ENCODE results near the gene SEC16A.
A peak's percentile ranks its signal among the peaks of the same experiment; 100 is the strongest.

Gene SEC16A

DNA sequence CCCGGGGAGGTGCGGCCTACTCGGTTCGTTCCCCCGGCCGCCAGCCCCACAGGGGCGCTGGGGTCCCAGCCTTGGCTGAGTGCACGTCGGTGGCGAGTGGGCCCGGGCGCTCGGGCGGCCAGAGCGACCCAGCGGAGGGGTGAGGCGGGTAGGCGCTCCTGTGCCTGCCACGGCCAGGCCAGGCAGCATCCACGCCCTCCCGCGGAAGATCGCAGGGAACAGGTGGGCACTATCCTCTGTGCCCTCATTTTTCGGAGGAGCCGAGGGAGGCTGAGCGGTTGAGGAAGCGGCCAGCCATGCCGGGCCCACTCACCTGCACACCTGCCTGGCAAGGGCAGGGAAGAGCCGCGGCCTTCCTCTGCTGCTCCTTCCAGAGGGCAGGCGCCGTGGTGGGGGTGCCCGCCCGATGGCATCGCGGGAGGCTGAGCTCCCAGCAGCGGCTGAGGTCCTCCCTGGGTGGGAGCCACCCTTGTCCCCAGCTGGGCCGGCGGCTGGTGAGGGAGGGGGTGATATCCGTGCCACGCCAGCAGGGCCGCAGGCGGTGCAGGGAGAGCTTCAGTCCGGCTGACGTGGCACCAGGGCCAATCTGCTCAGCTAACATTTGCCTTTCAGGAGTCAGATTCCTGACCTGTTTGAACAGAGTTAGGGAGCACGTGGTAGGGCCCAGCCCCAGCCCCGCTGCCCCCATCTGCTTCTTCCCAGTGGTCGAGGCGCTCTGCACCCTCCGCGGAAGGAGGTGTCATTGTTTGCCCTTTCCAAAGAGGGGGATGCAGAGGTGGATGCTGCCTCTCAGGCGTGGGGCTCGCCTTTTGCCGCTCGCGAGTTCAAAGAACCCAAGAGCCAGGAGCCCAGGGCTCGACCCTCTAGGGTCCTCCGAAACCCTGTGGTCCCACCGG, 1.6 kb upstream of the SEC16A start:
- no peak for DNase-seq

- peak; percentile 86 for DNase-seq
Measured at GRCh38 chr9:136483589-136484152, 831 bp upstream of the SEC16A start.

DNA sequence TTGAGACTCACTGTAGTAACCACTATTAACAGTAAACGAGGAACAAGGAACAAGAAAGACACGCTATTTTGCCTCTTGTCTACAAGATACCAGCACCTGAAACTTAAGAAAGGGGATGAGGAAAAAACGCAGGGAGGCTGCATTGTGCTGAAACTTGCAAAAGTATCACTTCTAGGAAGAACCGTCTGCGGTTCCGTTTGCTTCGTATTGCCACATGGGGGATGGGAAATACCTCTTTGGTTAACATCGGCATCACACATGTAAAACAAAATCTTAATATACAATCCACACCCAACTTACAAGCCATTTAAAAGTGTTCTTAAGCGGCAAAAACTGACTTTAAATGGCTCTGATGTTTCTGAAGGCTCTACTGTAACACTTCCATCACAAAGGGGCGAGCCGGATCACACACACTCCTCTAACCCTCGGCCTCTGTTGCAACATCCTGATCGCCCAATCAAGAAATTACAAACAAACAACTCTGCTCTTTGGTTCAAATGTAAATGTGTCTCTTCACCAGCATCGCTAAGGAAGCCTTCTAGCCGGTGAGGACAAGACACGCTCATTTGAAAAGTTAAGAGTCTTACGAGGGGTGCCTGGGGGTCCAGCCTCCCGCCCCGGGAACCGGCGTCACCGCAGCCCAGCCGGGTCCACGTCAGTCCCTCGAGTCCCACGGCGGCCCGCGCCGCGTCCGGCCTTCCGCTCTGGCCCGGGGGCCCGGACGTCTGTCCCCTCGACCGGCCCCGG, 621 bp downstream of the SEC16A start:
- DNase-seq: peak; percentile 38

DNA sequence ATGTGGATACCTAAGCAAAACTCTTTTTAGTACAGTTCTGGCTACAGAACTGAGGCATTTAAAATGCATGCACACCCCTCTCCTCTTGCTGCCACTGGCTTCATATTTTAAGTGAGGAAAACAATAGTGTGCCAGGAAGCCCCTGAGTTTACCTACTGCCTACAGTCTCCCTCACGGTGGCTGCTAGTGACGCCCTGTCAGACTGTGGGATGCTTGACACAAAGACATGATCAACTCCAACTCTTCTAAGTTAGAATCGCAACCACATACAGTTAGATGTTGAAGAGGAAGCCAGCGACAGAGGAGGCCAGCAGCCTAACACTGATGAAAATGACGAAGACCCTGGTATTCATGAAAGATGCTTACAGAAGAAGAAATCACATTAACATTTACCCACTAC, 1.3 kb downstream of the SEC16A start:
- no peak for DNase-seq

GRCh38 chr9:136476369-136477150, 6.3 kb downstream of the SEC16A start:
- DNase-seq: no peak

- no peak for DNase-seq
Measured at GRCh38 chr9:136474974-136475865, 7.6 kb downstream of the SEC16A start.

GRCh38 chr9:136474021-136474640, 8.7 kb downstream of the SEC16A start:
- DNase-seq: no peak

DNA sequence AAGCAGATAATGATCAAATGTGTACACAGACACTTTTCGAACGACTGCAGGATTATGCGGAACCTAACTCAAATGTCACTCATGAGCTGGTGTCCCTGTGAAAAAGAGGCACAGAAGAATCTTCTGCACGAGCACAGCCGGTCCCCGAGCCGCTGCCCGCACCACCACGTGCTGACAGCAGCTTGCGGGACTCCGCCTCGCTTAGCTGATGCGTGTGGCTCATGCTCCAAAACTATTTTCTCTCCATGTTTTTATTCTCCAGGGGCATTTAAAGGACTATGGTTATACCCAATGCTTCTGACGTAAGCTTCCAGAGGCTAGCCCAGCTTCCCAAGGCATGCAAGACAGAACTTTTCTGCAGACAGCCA, 9.5 kb downstream of the SEC16A start:
- DNase-seq: no peak

GRCh38 chr9:136472640-136473353, 10.0 kb downstream of the SEC16A start:
- DNase-seq: no peak

GRCh38 chr9:136471802-136472487, 10.9 kb downstream of the SEC16A start:
- no peak for DNase-seq

DNA sequence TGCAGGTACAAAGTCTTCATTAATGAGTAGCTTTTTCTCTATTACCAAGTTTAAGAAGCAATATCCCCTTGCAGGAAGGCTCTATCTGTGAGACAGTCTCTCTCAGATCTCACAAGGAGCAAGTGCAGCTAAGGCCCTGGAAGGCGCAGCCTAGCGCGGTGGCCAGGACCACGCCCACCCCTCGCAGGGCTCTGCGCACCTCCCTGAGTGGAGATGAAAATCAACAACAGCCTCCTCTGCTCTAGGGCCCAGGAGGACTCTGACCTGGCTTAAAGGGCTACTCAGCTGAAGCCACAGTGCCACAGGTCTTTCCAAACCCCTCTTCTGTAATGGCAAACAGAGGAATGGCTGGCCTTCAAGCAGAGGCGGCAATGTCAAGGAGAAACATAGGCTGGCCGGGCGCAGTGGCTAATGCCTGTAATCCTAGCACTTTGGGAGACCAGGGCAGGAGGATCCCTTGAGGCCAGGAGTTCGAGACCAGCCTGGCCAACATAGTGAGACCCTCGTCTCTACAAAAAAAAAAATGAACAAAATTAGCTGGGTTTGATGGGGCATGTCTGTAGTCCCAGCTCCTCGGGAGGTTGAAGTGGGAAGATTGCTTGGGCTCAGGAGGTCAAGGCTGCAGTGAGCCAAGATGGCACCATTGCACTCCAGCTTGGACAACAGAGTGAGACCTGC, 11.9 kb downstream of the SEC16A start:
- DNase-seq: no peak

GRCh38 chr9:136470356-136470755, 12.5 kb downstream of the SEC16A start:
- no peak for DNase-seq

GRCh38 chr9:136467766-136468165, 15.1 kb downstream of the SEC16A start:
- no peak for DNase-seq

- DNase-seq: no peak
Measured at GRCh38 chr9:136466155-136466541, 16.7 kb downstream of the SEC16A start.

- no peak for DNase-seq
Measured at GRCh38 chr9:136465500-136466154, 17.2 kb downstream of the SEC16A start.

DNA sequence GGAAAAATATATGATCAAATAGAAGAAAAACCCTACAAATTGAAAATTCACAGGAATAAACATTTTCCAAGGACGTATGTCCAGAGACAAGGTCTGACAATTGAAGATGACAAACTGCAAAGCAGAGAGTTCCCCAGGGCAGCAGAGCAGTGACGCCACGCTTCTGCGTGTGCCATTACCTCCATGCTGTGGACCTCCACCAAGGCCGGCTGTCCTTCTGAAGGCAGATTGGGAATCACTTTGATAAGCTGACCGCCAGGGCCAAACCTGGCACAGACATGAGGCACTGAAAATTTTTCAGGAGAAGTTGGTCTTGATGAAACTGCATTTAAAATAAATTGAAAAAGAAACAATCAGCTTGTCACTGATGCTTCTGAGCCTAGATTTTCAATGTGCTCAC, 18.6 kb downstream of the SEC16A start:
- no peak for DNase-seq

- DNase-seq: no peak
Measured at GRCh38 chr9:136463578-136463977, 19.3 kb downstream of the SEC16A start.

GRCh38 chr9:136462664-136463063, 20.2 kb downstream of the SEC16A start:
- no peak for DNase-seq

- DNase-seq: no peak
Measured at GRCh38 chr9:136460772-136461325, 22.0 kb downstream of the SEC16A start.
